IMR-90 (cell line): Measurements from ENCODE around the gene ATP6V0C. TPM values are rescaled to one million over a fixed set of nuclear protein-coding genes. Genes with fewer than 3 reads are reported as not detected.
A peak's percentile ranks its signal among the peaks of the same experiment; 100 is the strongest.

Experiments
- ATAC-seq: fragments of 200-7000 bp; cut with Tn5 transposase; 2 replicates; pipeline ENCODE4 v1.9.1; 2020; ENCODE audit warnings: low read depth, mild to moderate bottlenecking, moderate library complexity
- BruUV-seq: library from RNA; stranded (reverse); fragments of 400-500 nt; replicated peaks from 2 replicates; lab custom pipeline; 2021; lab: Mats Ljungman, UMichigan
- CTCF ChIA-PET: fragments of 300-600 bp; formaldehyde crosslinking; extraction: SDS; loops from one replicate; lab custom pipeline; 2021; ENCODE audit warnings: antibody characterized with exemption; lab: Yijun Ruan, JAX
- POLR2A ChIA-PET: fragments of 300-600 bp; sonication (Branson Sonifier 250); formaldehyde crosslinking; loops from one replicate; lab custom pipeline; 2022; ENCODE audit warnings: antibody characterized with exemption; ENCODE audit not compliant: unreplicated experiment; lab: Charles Lee
- DNase-seq: peaks from one replicate; pipeline ENCODE4 v3.0.0; 2013
- H2AFZ ChIP-seq: replicated peaks from 2 replicates; pipeline ENCODE3; 2013; ENCODE audit warnings: low read length, mild to moderate bottlenecking; ENCODE audit not compliant: poor library complexity
- H2AK5ac ChIP-seq: 2 replicates; pipeline ENCODE4 v1.6.1; 2013; ENCODE audit warnings: low read depth, low read length, inconsistent platforms
- H2AK9ac ChIP-seq: replicated peaks from 2 replicates; pipeline ENCODE3; 2013; ENCODE audit warnings: mild to moderate bottlenecking, low read depth, low read length, moderate library complexity; ENCODE audit not compliant: poor library complexity
- H2BK120ac ChIP-seq: 2 replicates; pipeline ENCODE4 v1.6.1; 2013; ENCODE audit warnings: low read depth, low read length, inconsistent platforms
- H2BK15ac ChIP-seq: 3 replicates; pipeline ENCODE4 v1.6.1; 2013; ENCODE audit warnings: low read depth, low read length, inconsistent platforms
- H2BK20ac ChIP-seq: 2 replicates; pipeline ENCODE4 v1.6.1; 2013; ENCODE audit warnings: low read depth, mild to moderate bottlenecking, inconsistent platforms, low read length, moderate library complexity
- H2BK5ac ChIP-seq: 2 replicates; pipeline ENCODE4 v1.6.1; 2013; ENCODE audit warnings: mild to moderate bottlenecking, low read depth, low read length, inconsistent platforms; ENCODE audit not compliant: poor library complexity, severe bottlenecking
- H3K14ac ChIP-seq: replicated peaks from 2 replicates; pipeline ENCODE4 v1.6.1; 2013; ENCODE audit warnings: low read depth, low read length, inconsistent platforms
- H3K18ac ChIP-seq: 2 replicates; pipeline ENCODE4 v1.6.1; 2013; ENCODE audit warnings: low read depth, low read length, control low read depth
- H3K23ac ChIP-seq: 2 replicates; pipeline ENCODE4 v1.6.1; 2013; ENCODE audit warnings: low read depth, low read length, inconsistent platforms
- H3K27ac ChIP-seq: 2 replicates; pipeline ENCODE4 v1.5.1; 2013; ENCODE audit warnings: mild to moderate bottlenecking, control low read depth, low read length; ENCODE audit not compliant: insufficient read depth
- H3K27me3 ChIP-seq: 2 replicates; pipeline ENCODE4 v1.6.1; 2013; ENCODE audit warnings: low read length; ENCODE audit not compliant: control insufficient read depth, insufficient read depth
- H3K36me3 ChIP-seq: 2 replicates; pipeline ENCODE4 v1.6.1; 2013; ENCODE audit warnings: low read length, mixed read lengths; ENCODE audit not compliant: control insufficient read depth, insufficient read depth
- H3K4ac ChIP-seq: 2 replicates; pipeline ENCODE4 v1.6.1; 2013; ENCODE audit warnings: low read depth, low read length, inconsistent platforms
- H3K4me1 ChIP-seq: 2 replicates; pipeline ENCODE4 v1.6.1; 2013; ENCODE audit warnings: low read length, mixed read lengths; ENCODE audit not compliant: control insufficient read depth, insufficient read depth
- H3K4me2 ChIP-seq: 2 replicates; pipeline ENCODE4 v1.6.1; 2013; ENCODE audit warnings: low read depth, mild to moderate bottlenecking, control low read depth, low read length, moderate library complexity
- H3K4me3 ChIP-seq: 2 replicates; pipeline ENCODE4 v1.5.1; 2013; ENCODE audit warnings: low read depth, mild to moderate bottlenecking, control low read depth, low read length, moderate library complexity; ENCODE audit not compliant: insufficient read depth
- H3K56ac ChIP-seq: 2 replicates; pipeline ENCODE4 v1.6.1; 2013; ENCODE audit warnings: low read length, inconsistent platforms; ENCODE audit not compliant: insufficient read depth; ENCODE audit errors: extremely low read depth
- H3K79me1 ChIP-seq, 2 experiments: 2 replicates each; pipeline ENCODE4 v1.6.1; 2013; ENCODE audit warnings: low read length in 2 of 2, inconsistent platforms in 1 of 2, low read depth in 1 of 2
- H3K9ac ChIP-seq: 2 replicates; pipeline ENCODE4 v1.6.1; 2013; ENCODE audit warnings: low read depth, low read length, control low read depth
- H3K9me1 ChIP-seq: 2 replicates; pipeline ENCODE4 v1.6.1; 2013; ENCODE audit warnings: low read length, inconsistent platforms; ENCODE audit not compliant: insufficient read depth
- H3K9me3 ChIP-seq: 2 replicates; pipeline ENCODE4 v1.6.1; 2013; ENCODE audit warnings: low read length; ENCODE audit not compliant: control insufficient read depth, insufficient read depth
- H4K20me1 ChIP-seq: 2 replicates; pipeline ENCODE4 v1.6.1; 2013; ENCODE audit warnings: low read length, inconsistent platforms; ENCODE audit not compliant: insufficient read depth
- H4K5ac ChIP-seq: 2 replicates; pipeline ENCODE4 v1.6.1; 2013; ENCODE audit warnings: mild to moderate bottlenecking, low read depth, low read length, control low read depth
- H4K8ac ChIP-seq, 2 experiments: 2 replicates each; pipeline ENCODE4 v1.6.1; 2013; ENCODE audit warnings: low read depth in 2 of 2, low read length in 2 of 2, control low read depth in 1 of 2, inconsistent platforms in 1 of 2
- H4K91ac ChIP-seq: 2 replicates; pipeline ENCODE4 v1.6.1; 2013; ENCODE audit warnings: low read depth, low read length, inconsistent platforms; ENCODE audit not compliant: insufficient read depth
- BHLHE40 ChIP-seq: fragments of 150-350 bp; IDR thresholded peaks from 2 replicates; pipeline ENCODE4 v1.6.1; 2016; ENCODE audit warnings: mild to moderate bottlenecking, low read depth, low read length
- CEBPB ChIP-seq: IDR thresholded peaks from 2 replicates; pipeline ENCODE4 v1.6.1; 2012; ENCODE audit warnings: low read depth, low read length, improper control_type of control experiment
- CHD1 ChIP-seq: IDR thresholded peaks from 2 replicates; pipeline ENCODE4 v1.6.1; 2012; ENCODE audit warnings: low read depth, low read length, improper control_type of control experiment
- CTCF ChIP-seq: conservative IDR thresholded peaks from 2 replicates; pipeline ENCODE4 v1.5.1; 2012; ENCODE audit warnings: mild to moderate bottlenecking, low read depth, low read length, improper control_type of control experiment
- FOS ChIP-seq: fragments of 150-350 bp; IDR thresholded peaks from 2 replicates; pipeline ENCODE4 v1.6.1; 2016; ENCODE audit warnings: low read depth, low read length
- MAFK ChIP-seq: IDR thresholded peaks from 2 replicates; pipeline ENCODE4 v1.6.1; 2012; ENCODE audit warnings: low read depth, low read length, improper control_type of control experiment
- MAZ ChIP-seq: IDR thresholded peaks from 2 replicates; pipeline ENCODE4 v1.6.1; 2012; ENCODE audit warnings: low read depth, mild to moderate bottlenecking, low read length, improper control_type of control experiment, moderate library complexity, borderline replicate concordance
- MXI1 ChIP-seq: IDR thresholded peaks from 2 replicates; pipeline ENCODE4 v1.6.1; 2012; ENCODE audit warnings: low read depth, mild to moderate bottlenecking, low read length, moderate library complexity, borderline replicate concordance
- NFE2L2 ChIP-seq: fragments of 150-350 bp; IDR thresholded peaks from 2 replicates; pipeline ENCODE4 v1.6.1; 2016; ENCODE audit warnings: low read depth, mild to moderate bottlenecking, low read length
- POLR2A ChIP-seq: IDR thresholded peaks from 2 replicates; pipeline ENCODE4 v1.6.1; 2012; ENCODE audit warnings: mild to moderate bottlenecking, low read depth, low read length
- RAD21 ChIP-seq: IDR thresholded peaks from 2 replicates; pipeline ENCODE4 v1.6.1; 2012; ENCODE audit warnings: low read length, improper control_type of control experiment
- RCOR1 ChIP-seq: IDR thresholded peaks from 2 replicates; pipeline ENCODE4 v1.6.1; 2012; ENCODE audit warnings: mild to moderate bottlenecking, low read length, improper control_type of control experiment; ENCODE audit not compliant: insufficient replicate concordance
- RFX5 ChIP-seq: IDR thresholded peaks from 2 replicates; pipeline ENCODE4 v1.8.0; 2012; ENCODE audit warnings: low read depth, mild to moderate bottlenecking, low read length, moderate library complexity
- SMC3 ChIP-seq: fragments of 150-350 bp; IDR thresholded peaks from 2 replicates; pipeline ENCODE4 v1.6.1; 2016; ENCODE audit warnings: low read depth, mild to moderate bottlenecking, antibody characterized with exemption, low read length, moderate library complexity
- USF2 ChIP-seq: fragments of 150-350 bp; IDR thresholded peaks from 2 replicates; pipeline ENCODE4 v1.6.1; 2017; ENCODE audit warnings: mild to moderate bottlenecking, antibody characterized with exemption, low read length, low read depth
- WGBS, 2 experiments: methylation state at CpG; one replicate each; pipeline versions ENCODE4 v1.1.5 to v1.1.7; 2013; ENCODE audit warnings: missing lambda C conversion rate in 2 of 2; ENCODE audit not compliant: insufficient read length in 1 of 2; ENCODE audit errors: extremely low coverage in 2 of 2; 5-methylcytosine and 5-hydroxymethylcytosine counted together
- dilution Hi-C: fragments of 300-500 bp; cut with HindIII; formaldehyde crosslinking; loops from one replicate; pipeline ENCODE4 v1.14.3; 2018; ENCODE audit warnings: low sequenced_read_pairs; ENCODE audit not compliant: unreplicated experiment
- in situ Hi-C: fragments of 300-500 bp; cut with MboI; formaldehyde crosslinking; loops from 3 replicates; pipeline ENCODE4 v1.14.3; 2019; ENCODE audit warnings: low sequenced_read_pairs, inconsistent platforms, mixed read lengths
- intact Hi-C: fragments of 100-400 bp; cut with micrococcal nuclease; formaldehyde crosslinking; loops from 2 replicates; pipeline ENCODE4 v1.10.0; 2022
- polyA plus RNA-seq, 3 experiments: library from polyadenylated mRNA; depleted of rRNA; stranded (reverse); fragments of >200 nt; gene quantifications; 2 replicates each; pipeline ENCODE4 v1.2.3, GENCODE V29; 2012; ENCODE audit warnings: low replicate concordance in 1 of 3
- total RNA-seq: library from RNA; depleted of rRNA; stranded (reverse); fragments of >200 nt; gene quantifications from 2 replicates; pipeline ENCODE4 v1.2.3, GENCODE V29; 2012

The ATP6V0C gene
- total and polyA plus RNA-seq, 2 of the 4 experiments (the other 2 are of a cell fraction) = 8.4 to 107 TPM

DNA sequence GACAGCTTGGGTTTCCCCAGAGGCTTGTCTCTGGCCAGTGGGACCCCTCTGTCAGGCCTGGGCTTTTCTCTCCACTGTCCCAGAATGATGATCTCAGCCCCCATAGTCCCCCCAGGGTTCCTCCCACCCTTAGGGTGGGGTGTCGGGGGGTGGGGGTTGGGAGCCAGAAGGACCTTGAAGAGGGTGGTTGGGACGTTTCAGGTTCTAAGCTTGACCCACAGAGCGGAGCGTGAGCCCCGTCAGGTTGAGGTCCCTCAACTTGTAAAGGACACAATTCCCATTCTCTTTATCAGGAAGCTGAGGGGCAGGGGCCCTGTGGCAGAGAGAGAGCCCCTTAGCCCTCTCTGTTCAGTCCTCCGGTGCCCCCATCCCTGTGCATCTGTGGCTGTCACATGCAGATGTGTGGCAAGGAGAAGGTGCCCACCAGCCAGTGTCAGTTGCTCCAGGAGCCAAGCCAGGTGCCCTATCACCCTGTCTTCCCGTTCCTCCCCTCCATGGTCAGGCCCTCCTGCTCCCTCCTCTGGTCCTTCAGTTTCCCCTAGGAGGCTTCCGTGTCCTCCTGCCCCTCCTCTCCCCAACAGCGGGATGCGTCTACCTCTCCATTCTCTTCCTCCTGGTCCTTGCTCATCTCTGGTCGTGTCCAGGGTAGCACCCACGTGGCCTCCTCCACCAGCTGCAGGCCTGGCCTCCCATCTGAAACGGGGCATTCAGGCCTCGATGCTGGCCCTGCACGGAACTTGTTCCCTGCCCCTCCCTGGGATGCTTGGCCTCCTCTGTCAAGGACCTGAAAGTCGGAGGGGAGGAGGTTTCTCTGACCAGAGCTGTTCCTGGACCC lies 44.1 kb upstream of the ATP6V0C start:
- H3K23ac ChIP-seq = no peak overlapping the region
- no peak overlapping the region for H3K56ac ChIP-seq
- peaks cover 8% of the 10 kb centered on the region for H3K9me1 ChIP-seq
- H3K4ac ChIP-seq = no peak overlapping the region; the same call in 1 of the 2 replicates
- ATAC-seq (no peak), DNase-seq (no peak)
- H3K18ac ChIP-seq = no peak overlapping the region
- H2BK15ac ChIP-seq = no peak overlapping the region
- H4K5ac ChIP-seq = no peak overlapping the region
- H2AK5ac ChIP-seq = peak overlapping the region; percentile 0; the same call in 1 of the 2 replicates
- no peak overlapping the region for H3K4me3 ChIP-seq
- H4K8ac ChIP-seq = no peak overlapping the region
- H2BK5ac ChIP-seq = no peak overlapping the region
- no peak overlapping the region for H3K27ac ChIP-seq
- no peak overlapping the region for H2AFZ ChIP-seq
- BruUV-seq = no TSS peak
- in situ Hi-C loops = no loop called here
- ChIA-PET POLR2A (interaction anchor here (1.0 kb wide), 1 partner anchor 40 kb away, joined by 3 read pairs; no protein-coding TSS in a partner anchor), CTCF (no interaction called here)
- H3K9ac ChIP-seq = no peak overlapping the region
- no peak overlapping the region for H4K91ac ChIP-seq
- H3K4me2 ChIP-seq = no peak overlapping the region
- no peak overlapping the region for H2AK9ac ChIP-seq
- intact Hi-C loops = no loop called here
- peaks cover 20% of the 10 kb centered on the region for H3K4me1 ChIP-seq
- peaks cover 5 to 22% of the 10 kb centered on the region in 2 experiments; a peak in 1 of 4 replicates for H3K79me1 ChIP-seq
- no peaks in the 10 kb centered on the region for H3K9me3 ChIP-seq
- dilution Hi-C loops = no loop called here
- WGBS, 2 experiments = 76% methylated on average over 8 of the region's 16 CpGs; no CpG with 5 or more reads in 1 of the 2 experiments
- H2BK20ac ChIP-seq = no peak overlapping the region
- H3K27me3 ChIP-seq = no peaks in the 10 kb centered on the region; the same call in 1 of the 2 replicates
- 0 out of 2 replicates have a peak, but pooled peaks cover 5% of the 10 kb centered on the region for H4K20me1 ChIP-seq
- no peak overlapping the region for H3K14ac ChIP-seq
- H3K36me3 ChIP-seq = no peaks in the 10 kb centered on the region
- H2BK120ac ChIP-seq = no peak overlapping the region
- no peak for TF ChIP-seq USF2
- no peak for TF ChIP-seq CTCF
- TF ChIP-seq CHD1 = no peak
- no peak for TF ChIP-seq MXI1
- TF ChIP-seq RAD21 = no peak
- TF ChIP-seq CEBPB = no peak
- no peak for TF ChIP-seq SMC3
- TF ChIP-seq POLR2A = no peak
- TF ChIP-seq MAZ = no peak
- no peak for TF ChIP-seq MAFK
- TF ChIP-seq RCOR1 = no peak
- TF ChIP-seq NFE2L2 = no peak
- TF ChIP-seq BHLHE40 = no peak
- TF ChIP-seq FOS = no peak
- no peak for TF ChIP-seq RFX5
